ENCODE data around the gene SON.

The SON gene

GRCh38 chr21:33531007-33531406 is 11.8 kb upstream of the SON start:
- Histone ChIP-seq H3K4me3 (ENCODE audit: insufficient read depth, low read length, poor library complexity, severe bottlenecking) (no peak overlapping the region), H3K36me3 (ENCODE audit: low read length) (peaks cover 68% of the 10 kb centered on the region), H3K79me2 (ENCODE audit: insufficient read depth, low read length) (0 out of 2 replicates have a peak, but pooled peaks cover under 1% of the 10 kb centered on the region), H3K9me3 (ENCODE audit: insufficient read depth, low read length) (no peaks in the 10 kb centered on the region), H3K9me2 (replicated peaks; ENCODE audit: insufficient read depth, low read length) (no peaks in the 10 kb centered on the region), H3F3A (ENCODE audit: insufficient read depth) (no peaks in the 10 kb centered on the region), H3K4me2 (ENCODE audit: low read depth, low read length, poor library complexity, severe bottlenecking) (no peak overlapping the region), H3K9ac (ENCODE audit: low read length) (no peak overlapping the region), H2AFZ (ENCODE audit: low read depth, low read length, severe bottlenecking) (no peak overlapping the region), H3K27ac (ENCODE audit: low read depth, low read length) (no peak overlapping the region), H4K20me1 (ENCODE audit: low read depth, low read length) (no peaks in the 10 kb centered on the region), H3K27me3 (ENCODE audit: low read length) (no peaks in the 10 kb centered on the region)
- no peak for TF ChIP-seq CTCF (IDR thresholded peaks at IDR 0.05; ENCODE audit: insufficient read depth, low read length, poor library complexity, severe bottlenecking)
- no peak for TF ChIP-seq EZH2phosphoT487 (conservative IDR thresholded peaks at IDR 0.05; ENCODE audit: low read length)

DNA sequence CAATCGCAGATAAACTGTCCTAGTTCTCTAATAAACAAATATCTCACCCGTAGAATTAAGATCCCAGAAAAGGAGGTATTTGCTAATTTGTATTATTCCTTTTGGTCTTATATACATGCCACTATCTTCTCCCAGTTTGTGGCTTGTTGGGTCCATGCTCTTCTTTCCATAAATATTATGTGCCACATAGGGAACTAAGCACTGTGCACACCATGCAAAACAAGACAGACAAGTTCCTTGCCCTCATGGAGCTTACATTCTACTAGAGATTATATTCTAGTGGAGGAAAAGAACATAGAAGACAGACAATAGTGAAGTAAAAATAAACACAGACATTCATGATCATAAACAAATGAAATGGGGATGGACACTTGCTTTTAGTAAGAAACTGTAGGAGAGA is 5.6 kb upstream of the SON start:
- H4K20me1 ChIP-seq (ENCODE audit: low read depth, low read length), result no peaks in the 10 kb centered on the region
- peaks cover 54% of the 10 kb centered on the region for H3K79me2 ChIP-seq (ENCODE audit: insufficient read depth, low read length)
- H3F3A ChIP-seq (ENCODE audit: insufficient read depth), result peaks cover 21% of the 10 kb centered on the region
- H3K4me3 ChIP-seq (ENCODE audit: insufficient read depth, low read length, poor library complexity, severe bottlenecking), result no peak overlapping the region
- no peaks in the 10 kb centered on the region for H3K9me2 ChIP-seq (replicated peaks; ENCODE audit: insufficient read depth, low read length)
- H3K9me3 ChIP-seq (ENCODE audit: insufficient read depth, low read length), result no peaks in the 10 kb centered on the region
- H3K27me3 ChIP-seq (ENCODE audit: low read length), result no peaks in the 10 kb centered on the region
- H3K9ac ChIP-seq (ENCODE audit: low read length), result no peak overlapping the region
- TF ChIP-seq EZH2phosphoT487 (conservative IDR thresholded peaks at IDR 0.05; ENCODE audit: low read length), result no peak
- H2AFZ ChIP-seq (ENCODE audit: low read depth, low read length, severe bottlenecking), result no peak overlapping the region
- H3K36me3 ChIP-seq (ENCODE audit: low read length), result peaks cover 43% of the 10 kb centered on the region
- H3K4me2 ChIP-seq (ENCODE audit: low read depth, low read length, poor library complexity, severe bottlenecking), result no peak overlapping the region
- no peak overlapping the region for H3K27ac ChIP-seq (ENCODE audit: low read depth, low read length)

DNA sequence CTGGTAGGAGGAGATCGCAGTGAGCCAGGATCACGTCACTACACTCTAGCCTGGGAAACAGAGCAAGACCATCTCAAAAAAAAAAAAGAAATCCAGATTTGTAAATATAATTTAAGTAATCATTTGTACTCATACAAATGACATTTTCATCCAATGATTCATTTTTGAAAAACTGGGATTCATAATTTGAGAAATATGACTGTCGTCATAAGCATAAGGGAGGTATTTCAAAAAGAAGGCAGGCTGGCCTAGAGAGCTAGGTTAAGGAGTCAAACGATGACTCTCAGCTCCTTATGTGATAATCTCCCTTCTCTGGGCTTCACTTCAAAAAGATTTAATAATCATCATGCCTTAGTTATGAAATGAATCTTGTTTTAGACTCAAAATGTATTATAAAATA is 3.2 kb upstream of the SON start:
- H3K4me3 ChIP-seq (ENCODE audit: insufficient read depth, low read length, poor library complexity, severe bottlenecking), result no peak overlapping the region
- H3K79me2 ChIP-seq (ENCODE audit: insufficient read depth, low read length), result peaks cover 72% of the 10 kb centered on the region
- H3K27ac ChIP-seq (ENCODE audit: low read depth, low read length), result no peak overlapping the region
- H3K9me3 ChIP-seq (ENCODE audit: insufficient read depth, low read length), result no peaks in the 10 kb centered on the region
- no peaks in the 10 kb centered on the region for H3K27me3 ChIP-seq (ENCODE audit: low read length)
- peaks cover 30% of the 10 kb centered on the region for H3F3A ChIP-seq (ENCODE audit: insufficient read depth)
- H3K9ac ChIP-seq (ENCODE audit: low read length), result no peak overlapping the region
- H3K9me2 ChIP-seq (replicated peaks; ENCODE audit: insufficient read depth, low read length), result no peaks in the 10 kb centered on the region
- peak overlapping the region; percentile 73 for H3K4me2 ChIP-seq (ENCODE audit: low read depth, low read length, poor library complexity, severe bottlenecking)
- no peak overlapping the region for H2AFZ ChIP-seq (ENCODE audit: low read depth, low read length, severe bottlenecking)
- H4K20me1 ChIP-seq (ENCODE audit: low read depth, low read length), result peaks cover 12% of the 10 kb centered on the region
- TF ChIP-seq CTCF (IDR thresholded peaks at IDR 0.05; ENCODE audit: insufficient read depth, low read length, poor library complexity, severe bottlenecking) (no peak), EZH2phosphoT487 (conservative IDR thresholded peaks at IDR 0.05; ENCODE audit: low read length) (no peak)
- H3K36me3 ChIP-seq (ENCODE audit: low read length), result peaks cover 38% of the 10 kb centered on the region

DNA sequence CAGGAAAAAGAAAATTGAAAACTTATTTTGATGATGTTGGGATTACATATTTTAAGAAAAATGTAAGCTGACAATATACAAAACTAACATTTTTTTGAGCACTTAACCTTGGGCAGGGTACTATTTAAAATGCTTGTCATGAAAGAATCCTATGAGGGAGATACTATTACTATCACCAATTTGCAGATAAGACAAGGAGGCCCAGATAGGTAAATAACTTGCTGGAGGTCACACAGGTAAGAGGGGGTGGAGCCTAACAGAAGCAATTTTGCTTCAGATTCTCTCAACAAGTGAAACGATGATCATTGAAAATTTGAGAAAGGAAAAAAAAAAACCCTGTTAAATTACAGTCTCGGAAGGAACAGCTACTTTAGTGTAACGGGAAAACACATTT is 2.1 kb upstream of the SON start:
- Histone ChIP-seq H3K4me2 (ENCODE audit: low read depth, low read length, poor library complexity, severe bottlenecking) (peak overlapping the region; percentile 73), H3K9me3 (ENCODE audit: insufficient read depth, low read length) (no peaks in the 10 kb centered on the region), H2AFZ (ENCODE audit: low read depth, low read length, severe bottlenecking) (no peak overlapping the region), H3K9ac (ENCODE audit: low read length) (peak overlapping the region; percentile 78), H3K79me2 (ENCODE audit: insufficient read depth, low read length) (peaks cover 83% of the 10 kb centered on the region), H3K36me3 (ENCODE audit: low read length) (peaks cover 31% of the 10 kb centered on the region), H3F3A (ENCODE audit: insufficient read depth) (peaks cover 30% of the 10 kb centered on the region), H4K20me1 (ENCODE audit: low read depth, low read length) (peaks cover 23% of the 10 kb centered on the region), H3K27me3 (ENCODE audit: low read length) (no peaks in the 10 kb centered on the region), H3K9me2 (replicated peaks; ENCODE audit: insufficient read depth, low read length) (no peaks in the 10 kb centered on the region), H3K4me3 (ENCODE audit: insufficient read depth, low read length, poor library complexity, severe bottlenecking) (peak overlapping the region; percentile 78), H3K27ac (ENCODE audit: low read depth, low read length) (peak overlapping the region; percentile 91; the same call in 1 of the 2 replicates)
- no peak for TF ChIP-seq EZH2phosphoT487 (conservative IDR thresholded peaks at IDR 0.05; ENCODE audit: low read length)
- TF ChIP-seq CTCF (IDR thresholded peaks at IDR 0.05; ENCODE audit: insufficient read depth, low read length, poor library complexity, severe bottlenecking), result no peak
